HepG2 (cell line): ENCODE data around the gene ANKZF1. TPM values are rescaled to one million over a fixed set of nuclear protein-coding genes. Genes with fewer than 3 reads are reported as not detected.

Source experiments
- BCL3 ChIP-seq: sonication (generic); formaldehyde crosslinking; IDR thresholded peaks from 2 replicates; pipeline ENCODE4 v1.5.1; 2020; ENCODE audit warnings: mild to moderate bottlenecking, missing genetic modification reagents, moderate library complexity
- GABPB1 ChIP-seq: IDR thresholded peaks from 2 replicates; pipeline ENCODE4 v1.6.1; 2016; ENCODE audit warnings: mild to moderate bottlenecking, missing genetic modification reagents, moderate library complexity, missing compliant biosample characterization
- HIVEP1 ChIP-seq: sonication (generic); formaldehyde crosslinking; IDR thresholded peaks from 2 replicates; pipeline ENCODE4 v1.4.0; 2020; ENCODE audit warnings: mild to moderate bottlenecking, missing genetic modification reagents
- KLF13 ChIP-seq: sonication (generic); formaldehyde crosslinking; IDR thresholded peaks from 2 replicates; pipeline ENCODE4 v1.4.0; 2020; ENCODE audit warnings: mild to moderate bottlenecking, missing genetic modification reagents
- MXI1 ChIP-seq: IDR thresholded peaks from 3 replicates; pipeline ENCODE4 v1.6.1; 2012; ENCODE audit warnings: low read depth, low read length, inconsistent platforms, borderline replicate concordance
- NFRKB ChIP-seq: fragments of 450-650 bp; IDR thresholded peaks from 2 replicates; pipeline ENCODE4 v1.6.1; 2017
- PPARG ChIP-seq: conservative IDR thresholded peaks from 2 replicates; pipeline ENCODE4 v1.6.1; 2016; ENCODE audit warnings: missing biosample characterization, missing genetic modification reagents
- PRPF4 ChIP-seq: fragments of 200-400 bp; formaldehyde crosslinking; IDR thresholded peaks from 2 replicates; pipeline ENCODE4 v1.6.1; 2016; ENCODE audit warnings: low read length, low read depth; ENCODE audit not compliant: poor library complexity, severe bottlenecking
- STAT6 ChIP-seq: sonication (generic); formaldehyde crosslinking; IDR thresholded peaks from 2 replicates; pipeline ENCODE4 v1.4.0; 2020; ENCODE audit warnings: missing genetic modification reagents, mild to moderate bottlenecking, borderline replicate concordance
- ZNF446 ChIP-seq: sonication (generic); formaldehyde crosslinking; IDR thresholded peaks from 2 replicates; pipeline ENCODE4 v1.5.0; 2020; ENCODE audit warnings: mild to moderate bottlenecking, missing genetic modification reagents
- ZNF563 ChIP-seq: sonication (generic); formaldehyde crosslinking; IDR thresholded peaks from 2 replicates; pipeline ENCODE4 v1.8.0; 2022; ENCODE audit warnings: mild to moderate bottlenecking, moderate library complexity, missing genetic modification reagents
- ZNF577 ChIP-seq: sonication (generic); formaldehyde crosslinking; IDR thresholded peaks from 2 replicates; pipeline ENCODE4 v1.4.0; 2020; ENCODE audit warnings: mild to moderate bottlenecking, low read depth, missing genetic modification reagents, borderline replicate concordance
- ZNF589 ChIP-seq: sonication (generic); formaldehyde crosslinking; conservative IDR thresholded peaks from 2 replicates; pipeline ENCODE4 v1.8.0; 2022; ENCODE audit warnings: mild to moderate bottlenecking, moderate library complexity, missing genetic modification reagents
- ZZZ3 ChIP-seq: sonication (generic); formaldehyde crosslinking; IDR thresholded peaks from 2 replicates; pipeline ENCODE4 v1.4.0; 2020; ENCODE audit warnings: missing genetic modification reagents, mild to moderate bottlenecking, borderline replicate concordance
- polyA plus RNA-seq, 8 experiments: library from polyadenylated mRNA; depleted of rRNA in 3 of 8; stranded (reverse) in 7 of 8; unstranded in 1 of 8; fragments of >200 nt; fragmentation: Illumina TruSeq in 4 of 8; extraction: Trizol in 4 of 8; gene quantifications; 2 replicates each; pipeline versions ENCODE4 v1.2.1 to v1.2.3, GENCODE V29; 2011 to 2016; ENCODE audit warnings: low read depth in 4 of 8, missing spikeins in 1 of 8, mixed read lengths in 1 of 8; ENCODE audit not compliant: insufficient read depth in 1 of 8
- total RNA-seq, 5 experiments: library from RNA; depleted of rRNA; stranded (reverse); fragments of >200 nt; fragmentation: Illumina TruSeq; extraction: Trizol; gene quantifications; 2 replicates each; pipeline ENCODE4 v1.2.3, GENCODE V29; 2016; ENCODE audit warnings: low read depth in 1 of 5
- TF ChIP-seq, protein P1 (sequence below): sonication (generic); formaldehyde crosslinking; IDR thresholded peaks from 2 replicates; pipeline ENCODE4 v1.8.1; 2023; ENCODE audit warnings: missing genetic modification reagents, mild to moderate bottlenecking, borderline replicate concordance
- TF ChIP-seq, protein P2 (sequence below): sonication (generic); formaldehyde crosslinking; IDR thresholded peaks from 2 replicates; pipeline ENCODE4 v1.5.1; 2020; ENCODE audit warnings: mild to moderate bottlenecking, missing genetic modification reagents, moderate library complexity
- TF ChIP-seq, protein P3 (sequence below): IDR thresholded peaks from 2 replicates; pipeline ENCODE4 v1.6.1; 2012; ENCODE audit warnings: inconsistent platforms

The ANKZF1 gene
- total and polyA plus RNA-seq, 2 of the 13 experiments (the other 11 are each of a cell fraction or from before 2014, with no cell fraction given), result 25.3 to 128 TPM

GRCh38 chr2:219250049-219250781 lies 20.6 kb downstream of the ANKZF1 start (continued):
- TF ChIP-seq ZNF589 (CRISPR knock-in tag) (no peak), ZZZ3 (CRISPR knock-in tag) (peak; percentile 13; the same call in 1 of the 2 replicates), ZNF446 (CRISPR knock-in tag) (no peak), BCL3 (peak; percentile 9; the same call in 1 of the 2 replicates), ZNF577 (CRISPR knock-in tag) (no peak), MXI1 (no peak), ZNF563 (CRISPR knock-in tag) (0 out of 2 replicates have a peak, but pooled peaks have one; percentile 46), GABPB1 (no peak), NFRKB (no peak), KLF13 (CRISPR knock-in tag) (peak; percentile 85; the same call in 1 of the 2 replicates), PRPF4 (no peak), STAT6 (CRISPR knock-in tag) (0 out of 2 replicates have a peak, but pooled peaks have one; percentile 17), HIVEP1 (CRISPR knock-in tag) (no peak), PPARG (CRISPR knock-in tag) (no peak)
- TF ChIP-seq, protein P1, sequence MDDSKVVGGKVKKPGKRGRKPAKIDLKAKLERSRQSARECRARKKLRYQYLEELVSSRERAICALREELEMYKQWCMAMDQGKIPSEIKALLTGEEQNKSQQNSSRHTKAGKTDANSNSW (CRISPR knock-in tag), result no peak; the same call in 1 of the 2 replicates
- TF ChIP-seq, protein P2, sequence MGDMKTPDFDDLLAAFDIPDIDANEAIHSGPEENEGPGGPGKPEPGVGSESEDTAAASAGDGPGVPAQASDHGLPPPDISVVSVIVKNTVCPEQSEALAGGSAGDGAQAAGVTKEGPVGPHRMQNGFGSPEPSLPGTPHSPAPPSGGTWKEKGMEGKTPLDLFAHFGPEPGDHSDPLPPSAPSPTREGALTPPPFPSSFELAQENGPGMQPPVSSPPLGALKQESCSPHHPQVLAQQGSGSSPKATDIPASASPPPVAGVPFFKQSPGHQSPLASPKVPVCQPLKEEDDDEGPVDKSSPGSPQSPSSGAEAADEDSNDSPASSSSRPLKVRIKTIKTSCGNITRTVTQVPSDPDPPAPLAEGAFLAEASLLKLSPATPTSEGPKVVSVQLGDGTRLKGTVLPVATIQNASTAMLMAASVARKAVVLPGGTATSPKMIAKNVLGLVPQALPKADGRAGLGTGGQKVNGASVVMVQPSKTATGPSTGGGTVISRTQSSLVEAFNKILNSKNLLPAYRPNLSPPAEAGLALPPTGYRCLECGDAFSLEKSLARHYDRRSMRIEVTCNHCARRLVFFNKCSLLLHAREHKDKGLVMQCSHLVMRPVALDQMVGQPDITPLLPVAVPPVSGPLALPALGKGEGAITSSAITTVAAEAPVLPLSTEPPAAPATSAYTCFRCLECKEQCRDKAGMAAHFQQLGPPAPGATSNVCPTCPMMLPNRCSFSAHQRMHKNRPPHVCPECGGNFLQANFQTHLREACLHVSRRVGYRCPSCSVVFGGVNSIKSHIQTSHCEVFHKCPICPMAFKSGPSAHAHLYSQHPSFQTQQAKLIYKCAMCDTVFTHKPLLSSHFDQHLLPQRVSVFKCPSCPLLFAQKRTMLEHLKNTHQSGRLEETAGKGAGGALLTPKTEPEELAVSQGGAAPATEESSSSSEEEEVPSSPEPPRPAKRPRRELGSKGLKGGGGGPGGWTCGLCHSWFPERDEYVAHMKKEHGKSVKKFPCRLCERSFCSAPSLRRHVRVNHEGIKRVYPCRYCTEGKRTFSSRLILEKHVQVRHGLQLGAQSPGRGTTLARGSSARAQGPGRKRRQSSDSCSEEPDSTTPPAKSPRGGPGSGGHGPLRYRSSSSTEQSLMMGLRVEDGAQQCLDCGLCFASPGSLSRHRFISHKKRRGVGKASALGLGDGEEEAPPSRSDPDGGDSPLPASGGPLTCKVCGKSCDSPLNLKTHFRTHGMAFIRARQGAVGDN, result peak; percentile 59
- TF ChIP-seq, protein P3, sequence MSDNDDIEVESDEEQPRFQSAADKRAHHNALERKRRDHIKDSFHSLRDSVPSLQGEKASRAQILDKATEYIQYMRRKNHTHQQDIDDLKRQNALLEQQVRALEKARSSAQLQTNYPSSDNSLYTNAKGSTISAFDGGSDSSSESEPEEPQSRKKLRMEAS, result 0 out of 2 replicates have a peak, but pooled peaks have one; percentile 12
